ENCODE measurements around the gene NUP210.
A peak's percentile ranks its signal among the peaks of the same experiment; 100 is the strongest.

NUP210 gene

DNA sequence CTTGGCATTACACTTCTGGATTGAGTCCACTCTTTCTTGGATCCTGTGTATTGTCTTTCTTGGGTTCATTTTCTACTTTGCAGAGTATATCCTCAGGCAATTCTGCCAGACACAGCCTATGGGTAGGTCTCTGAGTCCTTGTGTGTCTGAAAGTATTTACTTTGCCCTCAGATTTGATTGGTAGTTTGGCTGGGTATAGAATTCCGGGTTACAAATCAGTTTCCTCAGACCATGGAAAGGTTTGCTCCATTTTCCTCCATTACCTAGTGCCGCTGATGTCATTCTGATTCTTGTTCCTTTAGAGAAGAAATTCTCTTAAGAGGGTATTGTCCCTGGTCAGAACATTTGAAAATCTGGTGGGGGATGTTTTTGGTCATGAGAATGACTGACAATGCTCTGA is 133.2 kb downstream of the NUP210 start:
- no peak for DNase-seq

DNA sequence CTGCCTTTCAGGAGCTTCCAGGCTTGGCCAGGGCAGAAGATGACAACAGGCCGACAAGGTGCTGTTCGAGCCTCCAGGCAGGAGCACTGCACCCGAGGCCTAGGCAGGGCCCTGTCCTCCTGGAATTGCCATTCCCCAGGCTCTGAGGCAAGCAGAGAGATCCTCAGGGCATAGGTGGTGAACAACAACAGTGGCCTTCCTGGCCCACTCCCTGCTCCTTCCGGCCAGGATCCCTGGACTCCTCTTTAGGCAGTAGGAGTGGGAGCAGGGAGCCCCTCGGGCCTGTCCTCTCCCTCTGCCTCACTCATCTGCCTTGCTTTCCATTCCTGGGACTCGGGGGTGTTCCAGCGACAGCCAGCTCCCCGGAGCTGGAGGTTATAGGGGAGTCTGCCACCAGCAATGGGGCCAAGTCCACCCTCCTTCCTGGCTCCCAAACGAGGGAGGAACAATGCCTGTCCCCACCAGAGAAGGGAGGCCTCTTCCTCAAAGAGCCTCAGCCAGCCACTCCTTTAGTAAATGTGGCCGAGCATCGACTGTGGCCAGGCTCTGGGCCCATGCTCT is 135.0 kb downstream of the NUP210 start:
- DNase-seq, result no peak

DNA sequence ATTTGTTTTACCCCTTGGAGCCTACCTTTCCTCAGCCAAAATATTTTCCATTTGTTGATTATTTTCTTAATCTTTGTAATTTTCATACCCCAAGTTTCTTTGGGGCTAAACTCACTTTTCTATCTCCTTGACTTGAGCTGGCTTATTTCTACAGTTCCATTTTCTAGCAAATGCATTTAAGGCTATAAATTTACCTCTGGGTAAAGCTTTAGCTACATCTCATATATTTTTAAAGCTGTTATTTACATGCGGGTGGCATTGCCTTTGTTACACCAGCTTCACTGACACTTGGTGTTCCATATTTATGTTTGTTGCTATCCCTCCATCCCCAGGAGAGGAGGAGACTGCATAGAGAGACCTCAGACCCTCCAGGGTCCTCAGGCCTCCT is 136.3 kb downstream of the NUP210 start:
- no peak for DNase-seq

DNA sequence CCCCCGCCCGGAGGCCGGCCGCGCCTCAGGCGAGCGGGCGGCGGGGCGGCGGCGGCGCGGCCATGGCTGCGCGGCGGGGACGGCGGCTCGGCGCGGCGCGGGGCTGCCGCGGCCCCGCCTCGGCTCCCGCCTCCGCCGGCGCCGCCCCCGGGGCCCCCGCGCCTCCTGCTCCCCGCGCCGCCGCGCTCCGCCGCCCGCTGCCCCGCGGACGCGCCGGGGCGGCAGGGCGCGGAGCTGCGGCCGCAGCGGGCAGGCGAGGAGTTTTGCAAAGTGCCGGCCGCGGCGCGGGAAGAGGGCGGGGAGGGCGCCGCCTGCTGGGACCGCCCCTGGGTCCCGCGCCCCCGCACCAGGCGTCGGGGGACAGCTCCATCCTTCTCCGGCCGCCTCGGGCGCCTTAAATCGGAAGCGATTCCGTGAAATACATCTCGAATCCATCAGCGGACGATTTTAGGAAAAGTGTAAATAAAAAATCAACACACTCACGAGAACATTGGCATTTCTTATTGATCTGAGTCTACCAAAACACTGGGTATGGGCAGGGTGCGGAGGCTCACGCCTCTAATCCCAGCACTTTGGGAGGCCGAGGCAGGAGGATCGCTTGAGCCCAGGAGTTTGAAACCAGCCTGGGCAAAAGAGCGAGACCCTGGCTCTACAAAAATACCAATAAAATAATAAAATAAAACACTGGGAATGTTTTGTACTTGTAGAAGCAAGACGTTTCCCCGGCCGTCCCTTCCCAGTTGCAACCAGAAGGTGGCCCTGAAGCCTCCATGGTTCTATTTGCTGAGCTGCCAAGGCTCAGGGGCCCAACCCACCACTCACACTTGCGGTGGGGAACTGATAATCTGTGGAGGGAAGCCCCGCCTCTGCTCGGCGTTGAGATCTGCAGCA is 136.9 kb downstream of the NUP210 start:
- no peak for DNase-seq

DNA sequence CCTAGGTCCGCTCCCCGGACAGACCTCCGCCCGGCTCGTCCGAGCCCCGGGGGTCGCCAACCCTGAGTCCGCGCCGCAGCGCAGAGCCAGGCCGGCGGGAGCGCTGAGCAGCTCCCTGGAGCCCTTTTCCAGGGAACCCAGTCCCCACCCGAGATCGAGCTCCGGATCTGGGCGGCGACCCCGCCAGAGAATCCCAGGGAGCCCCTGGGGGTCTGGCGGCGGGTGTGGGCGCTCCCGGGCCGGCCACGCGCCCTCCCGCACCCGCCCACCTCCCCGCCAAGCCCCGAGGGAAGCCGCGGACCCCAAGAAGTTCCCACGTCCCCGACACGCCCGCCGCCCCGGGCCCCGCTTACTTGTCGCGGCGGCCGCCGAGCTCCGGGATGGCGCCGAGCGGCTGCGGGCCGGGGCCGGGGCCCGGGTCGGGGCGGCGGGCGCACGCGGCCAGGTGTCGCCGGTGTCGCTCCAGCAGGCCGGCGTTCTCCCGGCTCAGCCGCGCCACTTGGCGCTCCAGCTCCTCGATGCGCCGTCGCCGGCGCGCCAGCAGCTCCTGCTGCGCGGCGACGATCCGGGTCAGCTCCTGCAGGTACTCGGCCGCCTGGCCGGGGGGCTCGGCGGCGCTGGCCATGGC is 137.7 kb downstream of the NUP210 start:
- DNase-seq, result no peak

DNA sequence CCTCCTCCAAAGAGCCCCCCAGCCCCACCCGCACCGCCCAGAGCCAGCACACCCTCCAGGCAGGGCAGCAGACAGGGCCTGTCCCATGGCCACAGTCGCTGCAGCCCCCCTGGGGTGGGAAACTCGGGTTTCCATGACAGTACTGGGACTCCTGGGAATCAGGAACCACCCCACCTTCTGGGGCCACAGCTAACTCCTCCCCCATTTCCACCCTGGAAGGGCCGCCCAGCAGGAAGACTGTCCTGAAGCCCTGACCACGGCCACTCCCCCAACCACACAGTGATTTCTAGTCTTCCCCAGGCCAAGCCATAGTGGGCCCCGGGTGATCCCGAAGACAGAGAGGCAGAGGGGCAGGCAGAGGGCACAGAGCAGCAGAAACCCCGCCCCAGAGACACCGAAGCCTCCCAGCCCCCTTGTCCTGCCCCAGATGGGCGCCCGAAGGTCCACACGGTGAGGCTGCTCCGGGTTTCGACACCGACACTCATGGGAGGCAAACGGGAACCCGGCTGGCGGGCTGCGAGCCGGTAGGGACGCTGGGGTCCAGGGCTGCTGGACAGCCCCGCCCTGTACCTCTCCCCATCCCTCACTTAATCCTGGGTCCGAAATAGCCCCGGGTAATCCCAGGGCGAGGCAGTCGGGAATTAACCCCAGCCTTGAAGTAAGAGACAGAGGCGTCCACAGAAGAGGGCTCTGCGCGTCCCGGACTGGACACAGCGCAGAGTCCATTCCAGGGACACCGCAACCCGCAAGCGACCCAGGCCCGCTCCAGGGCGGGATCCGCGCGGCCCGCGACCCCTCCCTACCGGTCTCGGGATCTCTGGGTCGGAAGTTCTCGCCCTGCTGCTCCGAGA is 138.4 kb downstream of the NUP210 start:
- no peak for DNase-seq

DNA sequence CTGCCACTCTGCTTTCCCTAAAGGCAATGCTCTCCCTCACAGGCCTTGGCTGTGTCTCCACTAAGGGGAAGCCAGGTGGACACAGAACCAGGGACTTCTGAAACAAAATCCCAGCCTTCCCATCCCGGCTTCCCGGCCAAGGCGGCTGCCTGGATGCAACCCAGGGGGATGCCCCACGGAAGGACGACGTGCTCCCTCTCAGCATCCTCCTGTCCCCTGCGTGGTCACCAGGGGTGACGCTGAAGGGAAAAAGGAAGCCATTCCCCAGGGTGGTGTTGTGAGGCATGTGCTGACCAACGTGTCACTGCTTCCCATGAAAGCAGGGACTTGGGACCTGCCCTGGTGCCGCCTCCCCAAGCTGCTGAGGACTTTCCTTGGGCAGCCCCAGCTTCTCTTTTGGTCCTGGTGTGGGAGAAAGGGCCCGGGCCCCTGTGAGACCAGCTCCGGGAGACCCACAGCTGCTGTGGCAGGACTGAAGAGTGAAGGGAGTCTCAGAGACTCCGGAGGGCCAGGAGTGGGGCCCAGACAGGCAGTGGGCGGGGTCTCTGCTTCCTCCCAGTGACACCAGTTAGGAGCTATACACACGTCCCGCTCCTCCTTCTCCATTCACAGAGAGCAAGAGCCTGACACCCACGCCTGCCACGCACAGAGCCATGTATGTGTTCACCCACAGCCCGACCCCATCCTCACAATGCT is 139.2 kb downstream of the NUP210 start:
- no peak for DNase-seq

DNA sequence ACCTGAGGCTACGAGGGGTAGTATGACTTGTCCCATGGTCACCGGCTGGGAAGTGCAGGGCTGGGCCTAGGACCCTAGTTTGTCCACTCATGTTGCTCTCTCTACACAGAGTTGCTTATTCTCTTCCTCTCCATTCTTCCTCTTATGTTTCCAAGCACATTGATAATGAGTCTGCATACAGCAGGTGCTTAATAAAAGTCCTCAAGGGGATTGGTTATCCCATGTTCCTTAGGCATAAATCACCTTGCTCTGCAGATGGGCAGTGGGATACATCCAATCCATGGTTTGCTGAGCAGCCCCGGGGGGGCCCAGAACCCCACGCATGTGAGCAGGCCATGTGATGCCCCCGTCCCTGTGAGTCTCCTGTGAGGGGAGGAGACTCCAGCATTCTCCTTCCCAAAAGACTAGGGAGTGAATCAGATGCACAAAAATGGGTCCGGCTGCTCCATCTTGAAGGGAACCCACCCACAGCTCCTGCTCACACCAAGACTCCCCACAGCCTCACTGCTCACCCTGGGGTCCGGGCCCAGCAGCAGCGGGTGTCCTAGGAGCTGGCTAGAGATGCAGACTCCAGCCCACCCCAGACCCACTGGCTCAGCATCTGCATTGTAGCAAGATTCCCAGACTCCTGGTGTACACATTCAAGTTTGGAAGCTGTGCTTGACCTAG is 139.9 kb downstream of the NUP210 start:
- no peak for DNase-seq

DNA sequence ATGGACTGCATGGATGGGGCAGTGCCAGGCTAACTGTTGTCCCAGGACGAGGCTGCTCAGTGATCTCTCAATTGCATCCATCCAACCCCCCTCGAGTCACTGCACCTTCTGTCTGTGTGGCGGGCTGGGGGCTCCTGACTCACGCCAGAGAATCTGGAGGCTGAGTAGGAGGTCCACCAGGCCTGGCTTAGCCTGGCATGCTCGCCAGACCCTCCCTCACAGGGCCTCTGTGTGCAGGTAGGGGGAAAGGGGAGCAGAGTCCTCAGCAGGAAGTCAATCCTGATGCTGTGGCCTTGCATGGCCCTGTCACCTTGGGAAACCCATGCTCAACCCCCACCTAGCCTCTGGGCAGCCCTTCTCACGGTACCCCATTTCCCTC is 140.6 kb downstream of the NUP210 start:
- no peak for DNase-seq

DNA sequence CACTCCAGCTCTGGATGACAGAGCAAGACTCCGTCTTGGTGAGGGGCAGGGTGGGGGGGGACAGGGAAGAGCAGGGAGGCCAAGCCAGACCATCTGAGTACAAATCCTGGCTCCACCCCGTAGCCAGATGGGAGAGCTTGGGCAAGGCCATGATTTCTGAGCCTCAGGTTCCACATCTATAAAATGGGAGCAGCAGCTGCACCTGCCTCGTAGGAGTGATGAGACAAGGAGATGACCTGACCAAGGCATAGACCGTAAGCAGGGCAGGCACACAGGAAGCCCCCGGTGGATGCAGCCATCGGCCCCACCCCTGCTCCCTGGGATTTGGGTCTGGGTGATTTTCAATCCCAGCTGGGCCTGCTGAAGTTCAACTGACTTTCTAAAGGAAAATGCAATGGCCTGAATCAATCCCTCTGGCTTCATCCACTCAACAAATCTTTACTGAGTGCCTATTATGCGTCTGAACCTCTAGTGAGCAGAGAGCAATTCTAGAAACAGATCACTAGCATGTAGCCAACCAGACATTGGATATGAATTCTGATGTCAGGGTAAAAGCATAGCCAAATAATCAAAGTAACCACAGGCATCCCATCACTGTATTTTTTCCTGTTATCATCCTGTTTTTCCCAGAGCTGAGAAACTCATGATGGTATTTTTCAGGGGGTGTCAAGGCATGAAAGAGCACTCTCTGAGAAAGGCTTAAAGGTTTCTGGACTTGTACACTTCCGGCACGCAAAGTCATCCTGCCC is 141.2 kb downstream of the NUP210 start:
- DNase-seq, result no peak

DNA sequence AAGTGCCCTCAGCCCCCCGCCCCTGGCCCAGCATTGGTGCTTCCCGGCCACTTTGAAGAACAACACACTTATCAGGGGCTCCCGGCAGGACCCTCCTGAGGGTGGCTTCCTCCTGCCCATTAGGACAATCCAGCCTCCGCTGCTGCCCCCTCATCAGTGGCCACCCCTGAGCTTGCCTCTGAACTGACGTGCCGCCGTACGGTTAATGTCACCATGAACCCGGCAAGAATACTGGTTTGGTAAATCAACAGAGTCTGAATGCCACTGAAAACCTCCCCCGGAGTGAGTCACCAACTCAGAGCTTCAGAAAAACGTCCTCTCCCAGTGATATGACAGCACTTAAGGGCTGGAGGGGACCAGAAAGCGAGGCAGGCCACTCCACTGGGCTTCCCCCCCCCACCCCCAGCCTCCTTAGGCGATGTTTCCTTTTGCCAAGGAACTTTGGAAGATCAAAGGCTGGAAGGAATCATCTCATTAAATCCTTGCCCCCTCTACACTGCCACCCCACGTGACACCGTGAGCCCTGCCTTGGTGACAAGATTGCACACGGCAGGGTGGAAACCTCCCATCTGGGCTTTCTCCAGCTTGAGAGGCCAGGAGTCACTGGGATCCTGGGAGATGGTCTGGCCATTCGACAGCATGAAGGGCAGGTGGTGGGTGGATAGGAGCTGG is 142.1 kb downstream of the NUP210 start:
- DNase-seq, result no peak

DNA sequence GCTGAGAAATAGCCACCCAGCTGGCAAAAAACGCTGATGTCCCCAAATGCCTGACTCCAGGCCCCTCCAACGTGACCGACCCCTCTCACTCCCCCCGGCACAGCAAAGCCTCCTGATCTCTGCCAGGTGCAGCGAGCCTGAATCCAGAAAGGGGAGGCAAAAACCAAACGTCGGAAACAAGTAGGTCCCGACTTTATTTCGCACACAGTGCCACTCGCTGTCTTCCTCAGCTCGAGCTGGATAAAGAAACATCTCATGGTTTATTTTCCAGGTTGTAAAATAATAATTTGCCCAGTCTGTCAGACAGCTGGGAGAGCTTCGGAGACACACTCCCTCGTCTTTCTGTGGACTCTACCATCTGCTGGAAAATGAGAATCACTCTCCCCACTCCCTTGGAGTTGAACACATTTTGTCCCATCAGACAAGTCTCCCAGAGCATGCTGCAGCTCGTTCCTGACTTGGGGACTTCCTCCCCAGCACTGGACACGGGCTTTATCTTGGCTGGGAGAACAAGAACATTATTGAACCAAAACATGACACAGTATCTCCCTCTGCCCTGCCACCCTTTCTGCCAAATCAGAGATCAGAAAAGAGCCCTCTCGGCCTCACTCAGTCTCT is 142.8 kb downstream of the NUP210 start:
- DNase-seq, result peak; percentile 30

DNA sequence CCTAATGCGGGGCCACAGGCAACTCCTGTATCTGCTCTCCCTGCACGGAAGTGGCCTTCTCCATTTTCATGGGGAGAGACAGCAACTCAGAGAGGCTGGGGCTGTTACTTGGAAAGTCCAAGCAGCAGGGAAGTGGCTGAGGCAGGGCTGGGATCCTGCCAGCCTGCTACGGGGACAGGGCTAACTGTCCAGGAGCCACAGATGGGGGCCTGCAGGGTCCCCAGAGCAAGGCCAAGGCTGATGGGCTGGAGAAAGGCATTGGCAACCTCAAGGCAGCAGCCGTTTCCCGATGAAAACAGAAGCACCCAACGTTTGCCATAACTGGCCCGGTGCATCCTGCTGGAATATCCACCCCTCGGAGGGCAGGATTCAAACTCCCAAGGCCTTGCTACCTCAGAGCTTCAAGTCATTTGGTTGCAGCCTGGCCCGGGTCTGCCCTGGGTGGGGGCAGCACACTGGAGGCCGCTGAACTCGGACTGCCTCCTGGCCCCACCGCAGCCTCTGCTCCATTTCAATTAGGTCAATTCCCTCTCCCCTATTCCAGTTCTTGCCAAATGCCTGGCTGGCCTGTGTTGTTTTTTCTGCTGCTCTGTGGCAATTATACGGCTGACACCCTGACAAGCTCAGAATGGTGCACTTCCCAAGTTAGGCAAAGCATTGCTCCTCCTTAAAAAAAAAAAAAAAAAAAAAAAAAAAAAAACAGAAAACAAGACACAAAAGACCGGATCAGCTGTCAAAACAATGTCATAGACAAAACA is 143.5 kb downstream of the NUP210 start:
- DNase-seq, result no peak

DNA sequence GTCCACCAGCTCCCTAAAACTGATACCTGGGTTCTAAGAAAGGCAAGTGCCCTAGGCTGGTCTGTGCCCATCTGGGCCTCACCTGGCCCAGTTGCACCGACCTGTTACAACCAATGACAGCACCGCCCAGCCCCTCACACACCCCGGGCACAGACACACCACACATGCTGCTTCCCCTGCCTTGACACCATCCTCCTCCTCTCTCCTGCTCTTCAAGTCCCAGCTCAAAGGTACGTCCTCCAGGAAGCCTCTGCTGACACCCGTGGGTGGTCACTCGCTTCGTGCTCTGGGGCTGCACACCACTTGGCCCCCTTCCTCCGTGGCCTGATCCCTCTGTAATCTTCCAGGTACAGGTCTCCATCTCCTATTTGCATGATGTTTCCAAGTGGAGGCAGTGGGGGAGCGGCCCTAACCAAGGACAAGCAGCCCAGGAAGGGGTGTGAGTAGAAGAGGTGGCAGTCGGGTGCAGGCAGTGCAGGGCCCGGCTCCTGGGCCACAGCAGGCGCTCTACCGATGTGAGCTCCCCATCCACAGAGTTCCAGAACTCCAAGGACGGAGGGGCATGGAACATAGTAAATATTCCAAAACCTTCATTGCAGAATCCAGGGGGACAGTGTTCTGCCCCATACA is 144.6 kb downstream of the NUP210 start:
- no peak for DNase-seq

DNA sequence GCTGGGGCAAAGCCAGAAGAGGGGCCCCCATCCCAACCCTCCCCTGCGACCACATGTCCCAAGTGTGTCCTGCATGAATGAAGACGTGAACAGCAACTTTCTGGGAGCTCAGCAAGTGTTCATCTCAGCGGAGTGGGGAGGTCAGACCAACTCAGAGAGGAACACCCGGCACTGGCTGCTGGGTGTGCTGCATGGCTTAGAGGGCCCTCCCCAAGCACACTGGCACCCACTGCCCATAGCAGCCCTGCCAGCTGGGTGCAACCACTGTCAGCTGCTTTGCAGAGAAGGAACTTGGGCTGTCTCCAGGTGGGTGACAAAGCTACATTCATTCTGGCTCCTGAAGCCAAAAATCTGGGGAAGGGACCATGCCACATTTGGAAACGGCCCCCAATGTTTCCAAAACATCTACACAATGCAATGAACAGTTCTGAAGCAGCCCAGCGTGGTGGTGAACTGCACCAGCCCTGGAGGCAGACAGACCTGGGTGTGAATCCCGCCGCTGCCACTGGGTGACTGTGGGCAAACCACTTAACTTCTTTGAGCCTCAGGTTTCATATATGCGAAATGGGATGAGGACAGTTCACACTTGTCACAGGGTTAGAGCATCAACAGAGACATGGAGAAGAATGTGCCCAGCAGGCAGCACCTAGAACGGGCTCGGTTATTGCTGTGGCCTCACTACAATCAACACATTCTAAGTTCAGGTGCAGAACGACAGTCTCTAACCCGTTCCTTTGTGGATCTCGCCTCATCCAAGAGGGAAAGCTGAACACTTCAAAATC is 145.4 kb downstream of the NUP210 start:
- DNase-seq, result no peak

DNA sequence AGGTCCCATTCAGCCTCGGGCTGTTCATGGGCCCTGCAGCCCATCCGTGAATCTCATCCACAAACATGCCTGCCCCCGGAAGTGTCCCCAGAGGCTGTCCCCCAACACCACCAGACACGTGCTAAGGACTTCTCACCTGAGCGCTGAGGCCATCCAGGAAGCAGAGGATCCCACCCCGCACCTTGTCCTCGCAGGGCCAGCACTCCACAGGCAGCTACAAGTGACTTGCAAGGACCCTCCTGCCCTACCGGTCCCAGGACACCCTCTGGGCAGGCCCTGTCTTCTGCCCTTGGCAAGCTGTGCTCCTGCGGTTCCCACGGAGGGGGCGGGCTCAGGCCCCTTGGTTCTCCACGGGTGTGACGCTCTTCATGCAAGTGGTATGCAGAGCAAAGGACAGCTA is 146.0 kb downstream of the NUP210 start:
- DNase-seq, result no peak

DNA sequence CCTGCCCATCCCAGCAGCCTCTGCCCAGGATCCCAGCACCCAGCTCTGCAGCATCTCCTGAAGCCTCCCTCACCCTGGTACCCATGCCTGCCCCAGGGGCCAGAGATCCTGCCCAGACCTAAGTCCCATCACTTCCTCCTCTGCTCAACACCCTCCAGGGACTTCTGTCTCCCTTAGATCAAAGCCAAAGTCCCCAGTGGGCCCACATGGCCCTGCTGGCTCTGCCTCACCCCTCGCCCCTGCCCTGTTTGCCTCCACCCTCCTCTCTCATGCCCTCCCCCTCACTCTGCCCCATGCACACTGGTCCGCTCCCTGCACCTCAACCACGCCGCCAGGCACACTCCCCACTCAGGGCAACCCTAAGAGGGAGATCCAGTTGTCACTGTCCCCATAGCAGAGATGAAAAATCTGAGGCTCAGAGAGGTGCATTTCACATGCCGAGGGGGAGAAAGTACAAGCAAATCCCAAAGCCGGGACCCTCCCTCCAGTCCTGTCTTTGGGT is 146.5 kb downstream of the NUP210 start:
- no peak for DNase-seq

All from DMS 273 treated with DMSO at 0.1 percent for 48 hours (cell line).